Mesenchymal stem cell (in vitro differentiated cells and primary cell): ENCODE results near the gene DGKG.

Experiments
- DNase-seq: peaks from one replicate; pipeline ENCODE4 v3.0.0-alpha.2; 2013
- H2AFZ ChIP-seq: one replicate; pipeline ENCODE4 v1.6.1; 2013; ENCODE audit warnings: low read depth, mild to moderate bottlenecking, control low read depth, inconsistent platforms, low read length, moderate library complexity
- H2AK5ac ChIP-seq: 2 replicates; pipeline ENCODE4 v1.6.1; 2013; ENCODE audit warnings: low read length, moderate library complexity, mild to moderate bottlenecking, inconsistent platforms; ENCODE audit not compliant: severe bottlenecking
- H2BK120ac ChIP-seq: one replicate; pipeline ENCODE4 v1.6.1; 2013; ENCODE audit warnings: low read depth, mild to moderate bottlenecking, inconsistent platforms, low read length, moderate library complexity
- H2BK12ac ChIP-seq, 2 experiments: one replicate each; pipeline ENCODE4 v1.6.1; 2013; ENCODE audit warnings: inconsistent platforms in 2 of 2, low read length in 2 of 2, mild to moderate bottlenecking in 2 of 2, moderate library complexity in 2 of 2, control low read depth in 1 of 2
- H2BK15ac ChIP-seq: one replicate; pipeline ENCODE4 v1.6.1; 2013; ENCODE audit warnings: mild to moderate bottlenecking, low read depth, inconsistent platforms; ENCODE audit not compliant: poor library complexity, severe bottlenecking
- H2BK5ac ChIP-seq: 2 replicates; pipeline ENCODE4 v1.6.1; 2013; ENCODE audit warnings: low read depth, mild to moderate bottlenecking, low read length, control low read depth, inconsistent platforms; ENCODE audit not compliant: poor library complexity, severe bottlenecking
- H3K14ac ChIP-seq, 2 experiments: one replicate each; pipeline ENCODE4 v1.6.1; 2013; ENCODE audit warnings: inconsistent platforms in 2 of 2, low read length in 2 of 2, control low read depth in 1 of 2, mild to moderate bottlenecking in 1 of 2, moderate library complexity in 1 of 2
- H3K18ac ChIP-seq, 2 experiments: one replicate each; pipeline ENCODE4 v1.6.1; 2013; ENCODE audit warnings: inconsistent platforms in 2 of 2, low read length in 2 of 2, control low read depth in 1 of 2, low read depth in 1 of 2, mild to moderate bottlenecking in 1 of 2
- H3K23ac ChIP-seq, 2 experiments: one replicate each; pipeline ENCODE4 v1.6.1; 2013; ENCODE audit warnings: inconsistent platforms in 2 of 2, low read length in 2 of 2, mild to moderate bottlenecking in 2 of 2, moderate library complexity in 2 of 2, control low read depth in 1 of 2
- H3K27ac ChIP-seq: 2 replicates; pipeline ENCODE4 v1.5.1; 2013; ENCODE audit warnings: mild to moderate bottlenecking, moderate library complexity, low read length, control low read depth, inconsistent platforms; ENCODE audit not compliant: poor library complexity, severe bottlenecking
- H3K27me3 ChIP-seq, 2 experiments: 2 replicates each; pipeline versions ENCODE4 v1.6.1 to v1.7.0; 2013; ENCODE audit warnings: low read length in 2 of 2, mild to moderate bottlenecking in 2 of 2, moderate library complexity in 2 of 2, control low read depth in 1 of 2, inconsistent platforms in 1 of 2; ENCODE audit not compliant: control insufficient read depth in 1 of 2, insufficient read depth in 1 of 2
- H3K36me3 ChIP-seq, 2 experiments: 2 replicates each; pipeline versions ENCODE4 v1.6.1 to v1.7.0; 2013; ENCODE audit warnings: low read length in 2 of 2, control low read depth in 1 of 2, inconsistent platforms in 1 of 2, low read depth in 1 of 2, mild to moderate bottlenecking in 1 of 2; ENCODE audit not compliant: insufficient read depth in 2 of 2, control insufficient read depth in 1 of 2
- H3K4ac ChIP-seq, 2 experiments: one replicate each; pipeline ENCODE4 v1.6.1; 2013; ENCODE audit warnings: inconsistent platforms in 2 of 2, low read length in 2 of 2, mild to moderate bottlenecking in 2 of 2, moderate library complexity in 2 of 2, control low read depth in 1 of 2, low read depth in 1 of 2
- H3K4me1 ChIP-seq: 2 replicates; pipeline ENCODE4 v1.6.1; 2013; ENCODE audit warnings: low read depth, low read length, control low read depth; ENCODE audit not compliant: control insufficient read depth, insufficient read depth
- H3K4me2 ChIP-seq: 2 replicates; pipeline ENCODE4 v1.6.1; 2013; ENCODE audit warnings: low read length, mild to moderate bottlenecking, inconsistent platforms; ENCODE audit not compliant: poor library complexity, severe bottlenecking
- H3K4me3 ChIP-seq, 2 experiments: 2 replicates each; pipeline versions ENCODE4 v1.5.1 to v1.7.0; 2013; ENCODE audit warnings: low read length in 2 of 2, mild to moderate bottlenecking in 2 of 2, control low read depth in 1 of 2, low read depth in 1 of 2; ENCODE audit not compliant: insufficient read depth in 1 of 2
- H3K79me1 ChIP-seq: replicated peaks from 2 replicates; pipeline ENCODE4 v1.6.1; 2013; ENCODE audit warnings: mild to moderate bottlenecking, control low read depth, low read length, inconsistent platforms; ENCODE audit not compliant: poor library complexity, severe bottlenecking
- H3K9ac ChIP-seq: 2 replicates; pipeline ENCODE4 v1.7.0; 2013; ENCODE audit warnings: mild to moderate bottlenecking, low read length, moderate library complexity
- H3K9me3 ChIP-seq: 2 replicates; pipeline ENCODE4 v1.7.0; 2013; ENCODE audit warnings: mild to moderate bottlenecking, low read length; ENCODE audit not compliant: control insufficient read depth
- H4K8ac ChIP-seq: one replicate; pipeline ENCODE4 v1.6.1; 2013; ENCODE audit warnings: inconsistent platforms, mild to moderate bottlenecking, low read length, moderate library complexity
- H4K91ac ChIP-seq: one replicate; pipeline ENCODE4 v1.6.1; 2013; ENCODE audit warnings: mild to moderate bottlenecking, low read length, inconsistent platforms
- WGBS: methylation state at CpG from one replicate; pipeline ENCODE4 v1.1.7; 2013; ENCODE audit warnings: mixed read lengths; 5-methylcytosine and 5-hydroxymethylcytosine counted together

DGKG gene

GRCh38 chr3:186361246-186361761, 730 bp downstream of the DGKG start:
- H2BK5ac ChIP-seq = no peak overlapping the region
- H3K27me3 ChIP-seq = peaks cover 85% of the 10 kb centered on the region in 2 experiments
- peak overlapping the region in 1 of 2 experiments; percentile 67 for H3K4me3 ChIP-seq
- H2BK12ac ChIP-seq = no peak overlapping the region
- no peak overlapping the region for H3K4ac ChIP-seq
- no peaks in the 10 kb centered on the region for H3K36me3 ChIP-seq
- no peak overlapping the region for H2BK15ac ChIP-seq
- H3K18ac ChIP-seq = no peak overlapping the region
- no peak overlapping the region for H2AFZ ChIP-seq
- no peak overlapping the region for H2BK120ac ChIP-seq
- H3K9me3 ChIP-seq = no peaks in the 10 kb centered on the region
- H4K8ac ChIP-seq = no peak overlapping the region
- H3K9ac ChIP-seq = no peak overlapping the region
- H3K27ac ChIP-seq = no peak overlapping the region
- no peak overlapping the region for H3K4me2 ChIP-seq
- no peak overlapping the region for H4K91ac ChIP-seq
- no peak overlapping the region for H2AK5ac ChIP-seq
- H3K4me1 ChIP-seq = peaks cover 14% of the 10 kb centered on the region
- no peak for DNase-seq
- no peak overlapping the region for H3K14ac ChIP-seq
- 11% methylated on average over 26 of the region's 26 CpGs for WGBS
- H3K23ac ChIP-seq = peak overlapping the region in 1 of 2 experiments; percentile 60
- H3K79me1 ChIP-seq = no peaks in the 10 kb centered on the region

- H2AK5ac ChIP-seq = no peak overlapping the region
- no peak overlapping the region for H4K8ac ChIP-seq
- no peak for DNase-seq
- no peak overlapping the region for H3K4ac ChIP-seq
- H3K18ac ChIP-seq = no peak overlapping the region
- H2AFZ ChIP-seq = no peak overlapping the region
- H2BK120ac ChIP-seq = peak overlapping the region; percentile 9
- no peak overlapping the region for H3K9ac ChIP-seq
- H3K79me1 ChIP-seq = no peaks in the 10 kb centered on the region
- H3K4me3 ChIP-seq = no peak overlapping the region
- H3K14ac ChIP-seq = peak overlapping the region in 1 of 2 experiments; percentile 41
- no peak overlapping the region for H2BK5ac ChIP-seq
- H4K91ac ChIP-seq = no peak overlapping the region
- peaks cover 80 to 85% of the 10 kb centered on the region in 2 experiments for H3K27me3 ChIP-seq
- H2BK15ac ChIP-seq = no peak overlapping the region
- no peak overlapping the region for H3K4me2 ChIP-seq
- peak overlapping the region in 1 of 2 experiments; percentile 60 for H3K23ac ChIP-seq
- H2BK12ac ChIP-seq = no peak overlapping the region
- H3K9me3 ChIP-seq = no peaks in the 10 kb centered on the region
- under 1% methylated on average over 17 of the region's 27 CpGs for WGBS
- no peak overlapping the region for H3K27ac ChIP-seq
- peaks cover 14% of the 10 kb centered on the region for H3K4me1 ChIP-seq
- no peaks in the 10 kb centered on the region for H3K36me3 ChIP-seq
These were observed 1.3 kb downstream of the DGKG start for GRCh38 chr3:186360779-186361178.

DNA sequence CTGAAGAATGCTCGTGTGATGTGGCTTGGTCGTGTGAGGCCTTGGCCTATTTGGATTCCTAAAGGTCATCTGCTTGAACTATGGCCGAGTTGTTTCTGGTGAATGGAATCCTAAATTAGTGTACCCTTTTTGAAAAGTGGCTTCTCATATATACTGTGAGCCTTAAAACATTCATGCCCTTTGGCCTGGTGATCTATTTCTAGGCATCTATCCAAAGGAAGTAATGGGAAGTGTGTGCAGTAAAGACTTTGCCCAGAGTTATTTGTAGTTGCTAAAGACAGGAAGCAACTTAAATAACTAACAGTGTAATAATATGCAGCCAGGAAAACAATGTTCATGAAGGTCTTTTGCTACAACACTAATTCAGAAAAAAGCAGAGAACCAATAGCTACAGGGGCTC, 3.0 kb downstream of the DGKG start:
- Histone ChIP-seq H2BK12ac (no peak overlapping the region), H3K23ac (no peak overlapping the region), H2AFZ (no peak overlapping the region), H2BK5ac (no peak overlapping the region), H3K27me3 (peaks cover 63 to 85% of the 10 kb centered on the region in 2 experiments), H2BK15ac (no peak overlapping the region), H3K14ac (no peak overlapping the region), H2BK120ac (no peak overlapping the region), H3K4me2 (no peak overlapping the region), H3K79me1 (no peaks in the 10 kb centered on the region), H3K4ac (no peak overlapping the region), H4K8ac (no peak overlapping the region), H3K18ac (no peak overlapping the region), H4K91ac (no peak overlapping the region), H3K27ac (no peak overlapping the region), H2AK5ac (no peak overlapping the region), H3K4me3 (no peak overlapping the region), H3K9ac (no peak overlapping the region), H3K9me3 (no peaks in the 10 kb centered on the region), H3K36me3 (no peaks in the 10 kb centered on the region), H3K4me1 (peaks cover 14% of the 10 kb centered on the region)
- DNase-seq = no peak
- 43% methylated on average over 3 of the region's 3 CpGs for WGBS

GRCh38 chr3:186356152-186356551, 5.9 kb downstream of the DGKG start:
- H3K18ac ChIP-seq = no peak overlapping the region
- no peak overlapping the region for H3K4me2 ChIP-seq
- no peak overlapping the region for H2BK5ac ChIP-seq
- DNase-seq = no peak
- no peak overlapping the region for H3K23ac ChIP-seq
- peaks cover 56 to 82% of the 10 kb centered on the region in 2 experiments for H3K27me3 ChIP-seq
- no peaks in the 10 kb centered on the region for H3K79me1 ChIP-seq
- WGBS = 94% methylated on average over 5 of the region's 5 CpGs
- H3K9ac ChIP-seq = no peak overlapping the region
- no peak overlapping the region for H2BK12ac ChIP-seq
- H2BK15ac ChIP-seq = no peak overlapping the region
- H2BK120ac ChIP-seq = no peak overlapping the region
- H2AK5ac ChIP-seq = no peak overlapping the region
- no peak overlapping the region for H4K8ac ChIP-seq
- no peak overlapping the region for H3K4me3 ChIP-seq
- no peak overlapping the region for H3K27ac ChIP-seq
- no peaks in the 10 kb centered on the region for H3K9me3 ChIP-seq
- no peak overlapping the region for H3K14ac ChIP-seq
- H3K4me1 ChIP-seq = peaks cover 5% of the 10 kb centered on the region
- no peak overlapping the region for H2AFZ ChIP-seq
- H4K91ac ChIP-seq = no peak overlapping the region
- no peaks in the 10 kb centered on the region for H3K36me3 ChIP-seq
- no peak overlapping the region for H3K4ac ChIP-seq
